Natural killer cell treated with Interleukin-12 subunit alpha and Interleukin-12 subunit beta and Interleukin-15 and Interleukin-18, amount 100 ng/mL, for 72 hours (primary cell): ENCODE measurements around the gene ASXL3. TPM values are rescaled to one million over a fixed set of nuclear protein-coding genes. Genes with fewer than 3 reads are reported as not detected.

Experiments used
- ATAC-seq, 2 donors: fragments of 150-1000 bp; cut with Tn5 transposase in 1 of 2; sonication (Bioruptor Pico), chemical (Tn5 transposase) in 1 of 2; 2 replicates each; pipeline ENCODE4 v1.10.0; 2021
- DNase-seq: peaks from one replicate; pipeline ENCODE4 v3.0.0; 2022; ENCODE audit warnings: low spot score
- H3K27ac Mint-ChIP-seq, 2 donors: 1 replicate in 1 of 2; 2 replicates in 1 of 2; pipeline ENCODE4 v1.8.0; 2022; ENCODE audit warnings: mixed read lengths in 2 of 2, mild to moderate bottlenecking in 1 of 2, moderate library complexity in 1 of 2
- H3K27me3 Mint-ChIP-seq, 2 donors: 1 replicate in 1 of 2; 2 replicates in 1 of 2; pipeline ENCODE4 v1.8.0; 2022; ENCODE audit warnings: mixed read lengths in 2 of 2
- H3K36me3 Mint-ChIP-seq: one replicate; pipeline ENCODE4 v1.8.0; 2022; ENCODE audit warnings: mixed read lengths
- H3K4me1 Mint-ChIP-seq, 2 donors: 1 replicate in 1 of 2; 2 replicates in 1 of 2; pipeline ENCODE4 v1.8.0; 2022; ENCODE audit warnings: low read depth in 2 of 2, mixed read lengths in 2 of 2, mild to moderate bottlenecking in 1 of 2
- H3K4me3 Mint-ChIP-seq: one replicate; pipeline ENCODE4 v1.8.0; 2022; ENCODE audit warnings: mixed read lengths
- H3K9me3 Mint-ChIP-seq: 2 replicates; pipeline ENCODE4 v1.8.0; 2022; ENCODE audit warnings: mixed read lengths
- total RNA-seq, 2 donors: library from RNA; stranded (reverse); gene quantifications; one replicate each; pipeline ENCODE4 v1.2.3, GENCODE V29; 2022

ASXL3 gene
- total RNA-seq, 2 donors from 2014 or later = not detected

DNA sequence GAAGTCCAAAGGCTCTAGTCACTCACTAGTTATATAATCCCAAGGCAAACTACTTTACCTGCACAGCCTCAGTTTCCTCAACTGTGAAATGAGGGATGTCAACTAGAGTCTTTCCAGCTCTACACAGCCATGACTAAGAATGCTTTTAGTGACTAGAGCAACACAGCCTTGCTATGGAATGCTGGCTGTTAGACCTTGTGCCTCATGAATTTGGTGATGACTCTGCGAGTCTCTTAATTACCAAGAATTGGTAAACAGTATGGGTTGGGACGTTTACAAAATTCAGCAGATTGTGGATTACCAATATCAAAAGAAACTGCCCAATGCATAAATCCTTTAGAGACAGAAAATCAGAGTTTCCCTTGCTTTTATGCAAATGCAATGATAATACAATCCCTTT is 163.7 kb downstream of the ASXL3 start:
- no peak for DNase-seq
- Mint-ChIP-seq H3K4me1 (no peaks in the 10 kb centered on the region), H3K9me3 (peaks cover 5% of the 10 kb centered on the region)

DNA sequence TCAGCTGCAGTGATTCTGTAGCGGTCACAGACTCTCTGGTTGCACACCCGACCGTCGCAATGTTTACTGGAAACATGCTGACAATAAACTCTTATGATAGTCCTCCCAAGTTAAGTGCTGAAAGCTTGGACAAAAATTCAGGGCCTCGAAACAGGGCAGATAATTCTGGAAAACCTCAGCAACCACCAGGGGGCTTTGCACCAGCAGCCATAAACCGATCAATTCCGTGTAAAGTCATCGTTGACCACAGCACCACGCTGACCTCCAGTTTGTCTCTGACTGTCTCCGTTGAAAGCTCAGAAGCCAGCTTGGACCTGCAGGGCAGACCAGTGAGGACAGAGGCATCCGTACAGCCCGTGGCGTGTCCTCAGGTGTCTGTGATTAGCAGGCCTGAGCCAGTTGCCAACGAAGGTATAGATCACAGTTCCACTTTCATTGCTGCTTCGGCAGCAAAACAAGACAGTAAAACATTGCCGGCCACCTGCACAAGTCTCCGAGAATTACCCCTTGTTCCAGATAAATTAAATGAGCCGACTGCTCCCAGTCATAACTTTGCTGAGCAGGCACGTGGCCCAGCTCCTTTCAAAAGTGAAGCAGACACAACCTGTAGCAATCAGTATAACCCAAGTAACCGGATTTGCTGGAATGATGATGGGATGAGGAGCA is 166.1 kb downstream of the ASXL3 start:
- Mint-ChIP-seq H3K4me3 (no peak overlapping the region), H3K4me1 (no peaks in the 10 kb centered on the region), H3K36me3 (no peaks in the 10 kb centered on the region), H3K9me3 (peaks cover 7% of the 10 kb centered on the region), H3K27me3 (no peaks in the 10 kb centered on the region), H3K27ac (no peak overlapping the region)
- ATAC-seq = no peak
- no peak for DNase-seq

More for the DNA sequence above, 163.7 kb downstream of the ASXL3 start:
- Mint-ChIP-seq H3K27me3 (no peaks in the 10 kb centered on the region), H3K36me3 (no peaks in the 10 kb centered on the region), H3K4me3 (no peak overlapping the region), H3K27ac (no peak overlapping the region)
- no peak for ATAC-seq

GRCh38 chr18:33745151-33745795 is 167.3 kb downstream of the ASXL3 start:
- Mint-ChIP-seq H3K27ac (no peak overlapping the region), H3K9me3 (peaks cover 7% of the 10 kb centered on the region), H3K4me3 (no peak overlapping the region), H3K4me1 (no peaks in the 10 kb centered on the region), H3K36me3 (no peaks in the 10 kb centered on the region), H3K27me3 (no peaks in the 10 kb centered on the region)
- DNase-seq (no peak), ATAC-seq (no peak)

DNA sequence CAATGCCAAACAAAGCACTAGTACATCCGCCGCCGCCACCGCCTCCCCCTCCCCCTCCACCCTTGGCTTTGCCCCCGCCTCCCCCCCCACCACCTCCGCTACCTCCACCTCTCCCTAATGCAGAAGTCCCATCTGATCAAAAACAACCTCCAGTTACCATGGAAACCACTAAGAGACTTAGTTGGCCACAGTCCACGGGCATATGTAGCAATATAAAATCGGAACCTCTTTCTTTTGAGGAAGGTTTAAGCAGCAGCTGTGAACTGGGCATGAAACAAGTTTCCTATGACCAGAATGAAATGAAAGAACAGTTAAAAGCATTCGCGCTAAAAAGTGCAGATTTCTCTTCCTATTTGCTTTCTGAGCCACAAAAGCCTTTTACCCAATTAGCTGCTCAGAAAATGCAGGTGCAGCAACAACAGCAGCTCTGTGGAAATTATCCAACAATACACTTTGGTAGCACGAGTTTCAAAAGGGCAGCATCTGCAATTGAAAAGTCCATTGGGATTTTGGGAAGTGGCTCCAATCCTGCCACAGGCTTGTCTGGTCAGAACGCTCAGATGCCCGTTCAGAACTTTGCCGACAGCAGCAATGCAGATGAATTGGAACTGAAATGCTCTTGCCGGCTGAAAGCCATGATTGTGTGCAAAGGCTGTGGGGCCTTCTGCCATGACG is 168.0 kb downstream of the ASXL3 start:
- ATAC-seq (no peak), DNase-seq (no peak)
- no peaks in the 10 kb centered on the region for H3K36me3 Mint-ChIP-seq
- no peaks in the 10 kb centered on the region for H3K4me1 Mint-ChIP-seq
- H3K27me3 Mint-ChIP-seq = no peaks in the 10 kb centered on the region
- peaks cover 7% of the 10 kb centered on the region for H3K9me3 Mint-ChIP-seq
- no peak overlapping the region for H3K4me3 Mint-ChIP-seq
- H3K27ac Mint-ChIP-seq = no peak overlapping the region

- Mint-ChIP-seq H3K4me3 (no peak overlapping the region), H3K27me3 (no peaks in the 10 kb centered on the region), H3K36me3 (no peaks in the 10 kb centered on the region), H3K27ac (no peak overlapping the region), H3K9me3 (peaks cover 2% of the 10 kb centered on the region), H3K4me1 (no peaks in the 10 kb centered on the region)
- ATAC-seq (no peak), DNase-seq (no peak)
Observed at GRCh38 chr18:33749834-33750233, 171.8 kb downstream of the ASXL3 start.

GRCh38 chr18:33750366-33750765 is 172.3 kb downstream of the ASXL3 start:
- no peak overlapping the region for H3K27ac Mint-ChIP-seq
- H3K4me3 Mint-ChIP-seq = no peak overlapping the region
- no peaks in the 10 kb centered on the region for H3K4me1 Mint-ChIP-seq
- H3K27me3 Mint-ChIP-seq = no peaks in the 10 kb centered on the region
- peaks cover 2% of the 10 kb centered on the region for H3K9me3 Mint-ChIP-seq
- no peak for ATAC-seq
- no peak for DNase-seq
- H3K36me3 Mint-ChIP-seq = no peaks in the 10 kb centered on the region

GRCh38 chr18:33751613-33752221 is 173.7 kb downstream of the ASXL3 start:
- no peak for ATAC-seq
- Mint-ChIP-seq H3K9me3 (peaks cover 2% of the 10 kb centered on the region), H3K27me3 (no peaks in the 10 kb centered on the region), H3K4me3 (no peak overlapping the region), H3K27ac (no peak overlapping the region), H3K36me3 (no peaks in the 10 kb centered on the region), H3K4me1 (no peaks in the 10 kb centered on the region)
- DNase-seq = no peak

DNA sequence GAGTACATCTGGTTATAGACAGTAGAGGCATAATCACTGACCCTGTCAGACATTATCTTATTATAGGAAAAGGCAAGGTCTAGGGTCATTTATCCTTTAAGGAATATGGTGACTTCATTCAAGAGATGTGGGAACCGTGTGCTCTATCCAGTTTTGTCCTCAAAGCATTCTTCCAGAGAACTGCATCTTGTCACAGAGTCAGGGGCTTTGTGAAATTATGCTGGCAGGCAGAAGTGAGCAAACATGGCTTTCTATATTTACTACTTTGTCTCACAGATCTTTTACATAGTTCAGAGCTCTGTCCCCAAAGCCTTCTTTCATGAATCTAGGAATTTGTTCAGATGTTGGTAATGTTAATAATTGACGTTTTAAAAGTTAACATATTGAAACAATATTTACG is 177.4 kb downstream of the ASXL3 start:
- no peaks in the 10 kb centered on the region for H3K9me3 Mint-ChIP-seq

DNA sequence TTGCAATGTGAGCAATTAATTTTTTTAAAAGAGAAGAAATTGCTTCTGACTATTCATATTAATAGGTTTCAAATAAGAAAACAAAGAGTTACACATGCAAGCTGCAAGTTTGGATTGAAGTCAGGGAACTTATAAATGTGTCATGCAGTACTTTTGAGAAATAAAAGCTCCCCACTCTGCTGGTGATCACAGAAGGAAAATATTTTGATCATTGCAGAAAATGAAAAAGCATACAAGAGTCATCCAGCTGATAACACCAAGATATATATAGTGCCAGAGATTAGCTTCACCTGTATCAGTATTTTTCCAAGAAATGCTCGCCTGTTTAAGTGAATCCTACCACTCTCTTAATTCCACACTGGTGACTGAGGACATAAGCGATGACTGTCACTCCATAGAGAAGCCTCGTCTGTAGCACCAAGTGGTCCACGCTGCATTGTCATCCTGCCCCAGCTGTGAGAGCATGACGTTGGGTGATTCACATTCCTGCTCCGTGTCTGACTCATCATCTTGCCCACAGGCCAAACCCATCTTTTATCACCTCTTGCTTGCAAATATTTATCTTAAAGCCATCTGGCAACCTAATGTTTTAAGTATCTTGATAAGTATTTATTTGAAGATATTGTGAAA is 178.0 kb downstream of the ASXL3 start:
- no peaks in the 10 kb centered on the region for H3K4me1 Mint-ChIP-seq
- H3K36me3 Mint-ChIP-seq = no peaks in the 10 kb centered on the region
- ATAC-seq (no peak), DNase-seq (no peak)
- H3K9me3 Mint-ChIP-seq = no peaks in the 10 kb centered on the region
- H3K27ac Mint-ChIP-seq = no peak overlapping the region
- no peaks in the 10 kb centered on the region for H3K27me3 Mint-ChIP-seq
- no peak overlapping the region for H3K4me3 Mint-ChIP-seq

More for the DNA sequence above, 177.4 kb downstream of the ASXL3 start:
- no peaks in the 10 kb centered on the region for H3K27me3 Mint-ChIP-seq
- H3K36me3 Mint-ChIP-seq = no peaks in the 10 kb centered on the region
- ATAC-seq = no peak
- no peaks in the 10 kb centered on the region for H3K4me1 Mint-ChIP-seq
- H3K4me3 Mint-ChIP-seq = no peak overlapping the region
- no peak for DNase-seq
- H3K27ac Mint-ChIP-seq = no peak overlapping the region

GRCh38 chr18:33757037-33757436 is 179.0 kb downstream of the ASXL3 start:
- Mint-ChIP-seq H3K36me3 (no peaks in the 10 kb centered on the region), H3K9me3 (no peaks in the 10 kb centered on the region), H3K4me1 (no peaks in the 10 kb centered on the region), H3K4me3 (no peak overlapping the region), H3K27me3 (no peaks in the 10 kb centered on the region), H3K27ac (no peak overlapping the region)
- ATAC-seq = no peak
- no peak for DNase-seq

DNA sequence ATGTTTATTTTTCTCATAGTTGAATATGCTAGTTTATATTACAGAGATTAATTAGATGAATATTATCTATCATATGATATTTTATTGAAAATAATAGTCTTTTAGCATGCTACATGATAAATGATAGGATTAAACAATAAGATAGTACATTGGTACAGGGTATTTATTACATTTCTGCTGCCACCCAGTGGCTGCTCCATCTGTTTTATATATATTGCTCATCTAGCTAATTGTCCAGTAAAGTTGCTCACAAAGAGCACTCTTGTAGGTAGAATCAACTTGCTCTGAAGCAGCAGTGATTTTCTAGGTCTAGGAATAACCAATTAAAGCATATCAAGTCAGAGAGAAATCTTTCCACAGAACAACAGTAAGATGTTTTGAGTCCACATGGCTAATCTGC is 183.3 kb downstream of the ASXL3 start:
- no peaks in the 10 kb centered on the region for H3K36me3 Mint-ChIP-seq
- no peak overlapping the region for H3K4me3 Mint-ChIP-seq
- H3K9me3 Mint-ChIP-seq = no peaks in the 10 kb centered on the region
- no peaks in the 10 kb centered on the region for H3K4me1 Mint-ChIP-seq
- no peak overlapping the region for H3K27ac Mint-ChIP-seq
- DNase-seq (no peak), ATAC-seq (no peak)
- H3K27me3 Mint-ChIP-seq = no peaks in the 10 kb centered on the region

- Mint-ChIP-seq H3K9me3 (peaks cover 20% of the 10 kb centered on the region), H3K36me3 (peaks cover 6% of the 10 kb centered on the region), H3K27ac (no peak overlapping the region), H3K4me1 (no peaks in the 10 kb centered on the region), H3K27me3 (no peaks in the 10 kb centered on the region), H3K4me3 (no peak overlapping the region)
- ATAC-seq = no peak
- no peak for DNase-seq
Observed at GRCh38 chr18:33781429-33781828, 203.4 kb downstream of the ASXL3 start.
